Measurements from ENCODE around the gene ZNF516.

The ZNF516 gene

GRCh38 chr18:76376668-76377358 lies 118.2 kb downstream of the ZNF516 start:
- H2BK12ac ChIP-seq (ENCODE audit: low read length) = no peak overlapping the region
- no CpG with 5 or more reads among the region's 27 CpGs for WGBS, 2 donors (ENCODE audit: extremely low coverage in 2 of 2, insufficient read length in 2 of 2, insufficient replicate concordance in 1 of 2)
- H2BK120ac ChIP-seq (ENCODE audit: low read depth, low read length) = no peak overlapping the region
- H2AFZ ChIP-seq (ENCODE audit: low read length) = no peak overlapping the region
- H4K8ac ChIP-seq (ENCODE audit: low read depth, low read length) = no peak overlapping the region
- peaks cover 0 to 7% of the 10 kb centered on the region in 2 donors for H3K9me3 ChIP-seq (replicated peaks in 1 of 2; ENCODE audit: control insufficient read depth in 2 of 2, insufficient read depth in 1 of 2, low read depth in 1 of 2, low read length in 2 of 2)
- peaks cover 0 to 5% of the 10 kb centered on the region in 2 donors for H3K4me1 ChIP-seq (ENCODE audit: control insufficient read depth in 2 of 2, insufficient read depth in 1 of 2, low read depth in 1 of 2, low read length in 2 of 2)
- H3K18ac ChIP-seq (ENCODE audit: low read length) = no peak overlapping the region
- H3K27me3 ChIP-seq (ENCODE audit: control insufficient read depth in 3 of 3, insufficient read depth in 3 of 3, low read depth in 1 of 3, low read length in 3 of 3) = no peaks in the 10 kb centered on the region
- no peak overlapping the region for H3K4me3 ChIP-seq (ENCODE audit: low read length in 2 of 2)
- no peak overlapping the region for H2BK5ac ChIP-seq (ENCODE audit: low read length)
- H3K79me1 ChIP-seq (ENCODE audit: low read depth, low read length) = peaks cover 21% of the 10 kb centered on the region
- H3K23ac ChIP-seq (ENCODE audit: low read depth, low read length, poor library complexity) = no peak overlapping the region
- peaks cover 36 to 63% of the 10 kb centered on the region in 2 donors for H3K36me3 ChIP-seq (replicated peaks in 1 of 2; ENCODE audit: control insufficient read depth in 2 of 2, insufficient read depth in 2 of 2, low read length in 2 of 2)
- no peak overlapping the region for H3K4ac ChIP-seq (ENCODE audit: low read length)
- no peak overlapping the region for H3K27ac ChIP-seq (replicated peaks; ENCODE audit: low read length)
- H3K9ac ChIP-seq (ENCODE audit: low read depth, low read length, poor library complexity) = no peak overlapping the region
- H3K14ac ChIP-seq (ENCODE audit: low read length) = no peak overlapping the region
- H4K91ac ChIP-seq (ENCODE audit: low read depth, low read length, poor library complexity) = no peak overlapping the region
- no peak overlapping the region for H3K4me2 ChIP-seq (ENCODE audit: insufficient read depth, low read length, poor library complexity, severe bottlenecking)
- DNase-seq (ENCODE audit: low spot score) = no peak
- H2AK5ac ChIP-seq (ENCODE audit: low read depth, low read length) = no peak overlapping the region
- no peak overlapping the region for H2BK15ac ChIP-seq (ENCODE audit: low read length)

GRCh38 chr18:76376225-76376624 lies 118.8 kb downstream of the ZNF516 start:
- Histone ChIP-seq H3K27me3 (ENCODE audit: control insufficient read depth in 3 of 3, insufficient read depth in 3 of 3, low read depth in 1 of 3, low read length in 3 of 3) (no peaks in the 10 kb centered on the region), H3K4me2 (ENCODE audit: insufficient read depth, low read length, poor library complexity, severe bottlenecking) (no peak overlapping the region), H2BK120ac (ENCODE audit: low read depth, low read length) (no peak overlapping the region), H2BK5ac (ENCODE audit: low read length) (no peak overlapping the region), H2BK15ac (ENCODE audit: low read length) (no peak overlapping the region), H2BK12ac (ENCODE audit: low read length) (no peak overlapping the region), H3K36me3 (replicated peaks in 1 of 2; ENCODE audit: control insufficient read depth in 2 of 2, insufficient read depth in 2 of 2, low read length in 2 of 2) (peaks cover 41 to 69% of the 10 kb centered on the region in 2 donors), H3K4ac (ENCODE audit: low read length) (no peak overlapping the region), H4K8ac (ENCODE audit: low read depth, low read length) (no peak overlapping the region), H3K27ac (replicated peaks; ENCODE audit: low read length) (no peak overlapping the region), H2AK5ac (ENCODE audit: low read depth, low read length) (no peak overlapping the region), H3K79me1 (ENCODE audit: low read depth, low read length) (peaks cover 21% of the 10 kb centered on the region), H3K4me1 (ENCODE audit: control insufficient read depth in 2 of 2, insufficient read depth in 1 of 2, low read depth in 1 of 2, low read length in 2 of 2) (peaks cover 0 to 5% of the 10 kb centered on the region in 2 donors), H3K18ac (ENCODE audit: low read length) (no peak overlapping the region), H2AFZ (ENCODE audit: low read length) (no peak overlapping the region), H3K9me3 (replicated peaks in 1 of 2; ENCODE audit: control insufficient read depth in 2 of 2, insufficient read depth in 1 of 2, low read depth in 1 of 2, low read length in 2 of 2) (peaks cover 0 to 7% of the 10 kb centered on the region in 2 donors), H3K9ac (ENCODE audit: low read depth, low read length, poor library complexity) (no peak overlapping the region), H3K23ac (ENCODE audit: low read depth, low read length, poor library complexity) (no peak overlapping the region), H3K4me3 (ENCODE audit: low read length in 2 of 2) (no peak overlapping the region), H3K14ac (ENCODE audit: low read length) (no peak overlapping the region), H4K91ac (ENCODE audit: low read depth, low read length, poor library complexity) (no peak overlapping the region)
- DNase-seq (ENCODE audit: low spot score) = no peak
- no CpG with 5 or more reads among the region's 2 CpGs for WGBS, 2 donors (ENCODE audit: extremely low coverage in 2 of 2, insufficient read length in 2 of 2, insufficient replicate concordance in 1 of 2)

GRCh38 chr18:76374330-76375281 lies 120.4 kb downstream of the ZNF516 start:
- Histone ChIP-seq H2BK5ac (ENCODE audit: low read length) (no peak overlapping the region), H2BK12ac (ENCODE audit: low read length) (no peak overlapping the region), H3K9me3 (replicated peaks in 1 of 2; ENCODE audit: control insufficient read depth in 2 of 2, insufficient read depth in 1 of 2, low read depth in 1 of 2, low read length in 2 of 2) (peaks cover 0 to 3% of the 10 kb centered on the region in 2 donors), H3K79me1 (ENCODE audit: low read depth, low read length) (peaks cover 17% of the 10 kb centered on the region), H3K9ac (ENCODE audit: low read depth, low read length, poor library complexity) (no peak overlapping the region), H4K8ac (ENCODE audit: low read depth, low read length) (no peak overlapping the region), H2BK120ac (ENCODE audit: low read depth, low read length) (no peak overlapping the region), H3K27me3 (ENCODE audit: control insufficient read depth in 3 of 3, insufficient read depth in 3 of 3, low read depth in 1 of 3, low read length in 3 of 3) (no peaks in the 10 kb centered on the region), H3K36me3 (replicated peaks in 1 of 2; ENCODE audit: control insufficient read depth in 2 of 2, insufficient read depth in 2 of 2, low read length in 2 of 2) (peaks cover 48 to 69% of the 10 kb centered on the region in 2 donors), H3K23ac (ENCODE audit: low read depth, low read length, poor library complexity) (no peak overlapping the region), H3K4me1 (ENCODE audit: control insufficient read depth in 2 of 2, insufficient read depth in 1 of 2, low read depth in 1 of 2, low read length in 2 of 2) (peaks cover 0 to 2% of the 10 kb centered on the region in 2 donors), H2AFZ (ENCODE audit: low read length) (no peak overlapping the region), H3K18ac (ENCODE audit: low read length) (no peak overlapping the region), H4K91ac (ENCODE audit: low read depth, low read length, poor library complexity) (no peak overlapping the region), H3K4me3 (ENCODE audit: low read length in 2 of 2) (no peak overlapping the region), H3K27ac (replicated peaks; ENCODE audit: low read length) (no peak overlapping the region), H2BK15ac (ENCODE audit: low read length) (no peak overlapping the region), H3K4ac (ENCODE audit: low read length) (no peak overlapping the region), H2AK5ac (ENCODE audit: low read depth, low read length) (no peak overlapping the region), H3K14ac (ENCODE audit: low read length) (no peak overlapping the region), H3K4me2 (ENCODE audit: insufficient read depth, low read length, poor library complexity, severe bottlenecking) (no peak overlapping the region)
- WGBS, 2 donors (ENCODE audit: extremely low coverage in 2 of 2, insufficient read length in 2 of 2, insufficient replicate concordance in 1 of 2) = no CpG with 5 or more reads among the region's 12 CpGs
- DNase-seq (ENCODE audit: low spot score) = no peak

- H2AFZ ChIP-seq (ENCODE audit: low read length) = no peak overlapping the region
- H4K8ac ChIP-seq (ENCODE audit: low read depth, low read length) = no peak overlapping the region
- H3K27me3 ChIP-seq (ENCODE audit: control insufficient read depth in 3 of 3, insufficient read depth in 3 of 3, low read depth in 1 of 3, low read length in 3 of 3) = no peaks in the 10 kb centered on the region
- DNase-seq (ENCODE audit: low spot score) = no peak
- H3K36me3 ChIP-seq (replicated peaks in 1 of 2; ENCODE audit: control insufficient read depth in 2 of 2, insufficient read depth in 2 of 2, low read length in 2 of 2) = peaks cover 38 to 69% of the 10 kb centered on the region in 2 donors
- H3K18ac ChIP-seq (ENCODE audit: low read length) = no peak overlapping the region
- H3K4ac ChIP-seq (ENCODE audit: low read length) = no peak overlapping the region
- no peak overlapping the region for H3K9ac ChIP-seq (ENCODE audit: low read depth, low read length, poor library complexity)
- H3K9me3 ChIP-seq (replicated peaks in 1 of 2; ENCODE audit: control insufficient read depth in 2 of 2, insufficient read depth in 1 of 2, low read depth in 1 of 2, low read length in 2 of 2) = peaks cover 0 to 3% of the 10 kb centered on the region in 2 donors
- no peak overlapping the region for H3K27ac ChIP-seq (replicated peaks; ENCODE audit: low read length)
- no peak overlapping the region for H4K91ac ChIP-seq (ENCODE audit: low read depth, low read length, poor library complexity)
- no peak overlapping the region for H3K14ac ChIP-seq (ENCODE audit: low read length)
- WGBS, 2 donors (ENCODE audit: extremely low coverage in 2 of 2, insufficient read length in 2 of 2, insufficient replicate concordance in 1 of 2) = no CpG with 5 or more reads among the region's 5 CpGs
- no peak overlapping the region for H3K4me2 ChIP-seq (ENCODE audit: insufficient read depth, low read length, poor library complexity, severe bottlenecking)
- H3K79me1 ChIP-seq (ENCODE audit: low read depth, low read length) = peaks cover 7% of the 10 kb centered on the region
- no peak overlapping the region for H2AK5ac ChIP-seq (ENCODE audit: low read depth, low read length)
- no peak overlapping the region for H2BK120ac ChIP-seq (ENCODE audit: low read depth, low read length)
- no peak overlapping the region for H2BK15ac ChIP-seq (ENCODE audit: low read length)
- no peak overlapping the region for H3K23ac ChIP-seq (ENCODE audit: low read depth, low read length, poor library complexity)
- no peak overlapping the region for H3K4me3 ChIP-seq (ENCODE audit: low read length in 2 of 2)
- H2BK12ac ChIP-seq (ENCODE audit: low read length) = no peak overlapping the region
- H2BK5ac ChIP-seq (ENCODE audit: low read length) = no peak overlapping the region
- peaks cover 2% of the 10 kb centered on the region in 2 donors for H3K4me1 ChIP-seq (ENCODE audit: control insufficient read depth in 2 of 2, insufficient read depth in 1 of 2, low read depth in 1 of 2, low read length in 2 of 2)
These were observed 121.7 kb downstream of the ZNF516 start for GRCh38 chr18:76373297-76373696.

Measured in neuronal stem cell (in vitro differentiated cells).